Fibroblast of lung (primary cell): ENCODE measurements around the gene FOXM1. TPM values are rescaled to one million over a fixed set of nuclear protein-coding genes. Genes with fewer than 3 reads are reported as not detected.

ENCODE experiments used
- DNase-seq, 2 donors: peaks; one replicate each; pipeline versions ENCODE4 v3.0.0 to v3.0.0-alpha.2; 2010; ENCODE audit warnings: low read depth in 2 of 2
- H2AFZ ChIP-seq: 2 replicates; pipeline ENCODE4 v1.5.1; 2012; ENCODE audit warnings: low read length, control low read depth, inconsistent platforms
- H3K27ac ChIP-seq: 2 replicates; pipeline ENCODE4 v1.5.1; 2011; ENCODE audit warnings: low read length, control low read depth; ENCODE audit not compliant: insufficient read depth
- H3K27me3 ChIP-seq: 2 replicates; pipeline ENCODE4 v1.5.1; 2011; ENCODE audit warnings: mild to moderate bottlenecking, low read length; ENCODE audit not compliant: control insufficient read depth, insufficient read depth
- H3K36me3 ChIP-seq: 2 replicates; pipeline ENCODE4 v1.5.1; 2011; ENCODE audit warnings: low read length; ENCODE audit not compliant: control insufficient read depth, insufficient read depth
- H3K4me1 ChIP-seq: 2 replicates; pipeline ENCODE4 v1.5.1; 2011; ENCODE audit warnings: low read length; ENCODE audit not compliant: control insufficient read depth, insufficient read depth; ENCODE audit errors: extremely low read depth
- H3K4me2 ChIP-seq: 2 replicates; pipeline ENCODE4 v1.5.1; 2011; ENCODE audit warnings: low read length, control low read depth; ENCODE audit not compliant: insufficient read depth; ENCODE audit errors: extremely low read depth
- H3K4me3 ChIP-seq, 4 experiments: fragments of 200-600 bp in 1 of 4; sonication (generic) in 1 of 4; replicated peaks in 1 of 4; 2 replicates each; pipeline ENCODE4 v1.5.1; 2011 to 2016; ENCODE audit warnings: low read length in 4 of 4, low read depth in 3 of 4, mild to moderate bottlenecking in 3 of 4, control low read depth in 2 of 4, inconsistent platforms in 1 of 4, mixed read lengths in 1 of 4; ENCODE audit not compliant: insufficient read depth in 1 of 4; ENCODE audit errors: control extremely low read depth in 1 of 4
- H3K79me2 ChIP-seq: 2 replicates; pipeline ENCODE4 v1.5.1; 2012; ENCODE audit warnings: mild to moderate bottlenecking, low read length, inconsistent platforms; ENCODE audit not compliant: control insufficient read depth, insufficient read depth
- H3K9ac ChIP-seq: 2 replicates; pipeline ENCODE4 v1.5.1; 2011; ENCODE audit warnings: mild to moderate bottlenecking, low read length, control low read depth; ENCODE audit not compliant: insufficient read depth
- H3K9me3 ChIP-seq: 2 replicates; pipeline ENCODE4 v1.5.1; 2012; ENCODE audit warnings: low read depth, low read length; ENCODE audit not compliant: control insufficient read depth, insufficient read depth
- H4K20me1 ChIP-seq: 2 replicates; pipeline ENCODE4 v1.5.1; 2011; ENCODE audit warnings: low read length; ENCODE audit not compliant: control insufficient read depth, insufficient read depth; ENCODE audit errors: extremely low read depth
- EZH2 ChIP-seq: IDR thresholded peaks from 2 replicates; pipeline ENCODE4 v1.5.1; 2012; ENCODE audit warnings: low read length, control low read depth, mild to moderate bottlenecking; ENCODE audit errors: missing control alignments
- polyA plus RNA-seq, 2 donors: library from polyadenylated mRNA; depleted of rRNA in 1 of 2; stranded (reverse) in 1 of 2; unstranded in 1 of 2; fragments of >200 nt; gene quantifications; 2 replicates each; pipeline ENCODE4 v1.2.1, GENCODE V29; 2011 to 2012; ENCODE audit warnings: missing spikeins in 1 of 2
- total RNA-seq: library from RNA; depleted of rRNA; stranded (reverse); fragments of >200 nt; gene quantifications from 2 replicates; pipeline ENCODE4 v1.2.1, GENCODE V29; 2014
- TF ChIP-seq, protein P1 (sequence below), 2 donors: IDR thresholded peaks in 1 of 2; conservative IDR thresholded peaks in 1 of 2; 1 replicate in 1 of 2; 2 replicates in 1 of 2; pipeline ENCODE4 v1.5.1; 2011 to 2012; ENCODE audit warnings: low read length in 2 of 2, control low read depth in 1 of 2, inconsistent platforms in 1 of 2, low read depth in 1 of 2, mild to moderate bottlenecking in 1 of 2

FOXM1 gene
- total and polyA plus RNA-seq, 2 donors (not counting 1 experiment from before 2014, with no cell fraction given), result 7.3 to 14.6 TPM

DNA sequence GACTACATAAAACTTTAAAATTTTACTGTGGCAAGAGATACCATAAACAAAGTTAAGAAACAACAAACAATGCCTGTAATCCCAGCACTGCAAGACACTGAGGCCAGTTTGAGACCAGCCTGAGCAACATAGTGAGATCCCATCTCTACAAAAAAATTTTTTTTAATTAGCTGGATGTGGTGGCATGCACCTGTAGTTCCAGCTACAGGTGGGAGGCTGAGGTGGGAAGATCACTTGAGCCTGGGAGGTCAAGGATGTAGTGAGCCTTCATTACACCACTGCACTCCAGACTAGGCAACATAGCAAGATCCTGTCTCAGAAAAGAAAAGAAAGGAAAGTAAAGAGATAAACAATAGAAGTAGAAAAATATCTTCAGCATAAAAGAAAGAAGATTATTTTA lies 16.8 kb downstream of the FOXM1 start:
- Histone ChIP-seq H3K27me3 (no peaks in the 10 kb centered on the region), H3K9ac (no peak overlapping the region), H3K27ac (no peak overlapping the region), H3K4me1 (peaks cover 2% of the 10 kb centered on the region), H3K9me3 (no peaks in the 10 kb centered on the region), H4K20me1 (no peaks in the 10 kb centered on the region), H2AFZ (no peak overlapping the region), H3K4me3 (no peak overlapping the region), H3K4me2 (no peak overlapping the region), H3K36me3 (peaks cover 4% of the 10 kb centered on the region), H3K79me2 (no peaks in the 10 kb centered on the region)
- TF ChIP-seq, protein P1, sequence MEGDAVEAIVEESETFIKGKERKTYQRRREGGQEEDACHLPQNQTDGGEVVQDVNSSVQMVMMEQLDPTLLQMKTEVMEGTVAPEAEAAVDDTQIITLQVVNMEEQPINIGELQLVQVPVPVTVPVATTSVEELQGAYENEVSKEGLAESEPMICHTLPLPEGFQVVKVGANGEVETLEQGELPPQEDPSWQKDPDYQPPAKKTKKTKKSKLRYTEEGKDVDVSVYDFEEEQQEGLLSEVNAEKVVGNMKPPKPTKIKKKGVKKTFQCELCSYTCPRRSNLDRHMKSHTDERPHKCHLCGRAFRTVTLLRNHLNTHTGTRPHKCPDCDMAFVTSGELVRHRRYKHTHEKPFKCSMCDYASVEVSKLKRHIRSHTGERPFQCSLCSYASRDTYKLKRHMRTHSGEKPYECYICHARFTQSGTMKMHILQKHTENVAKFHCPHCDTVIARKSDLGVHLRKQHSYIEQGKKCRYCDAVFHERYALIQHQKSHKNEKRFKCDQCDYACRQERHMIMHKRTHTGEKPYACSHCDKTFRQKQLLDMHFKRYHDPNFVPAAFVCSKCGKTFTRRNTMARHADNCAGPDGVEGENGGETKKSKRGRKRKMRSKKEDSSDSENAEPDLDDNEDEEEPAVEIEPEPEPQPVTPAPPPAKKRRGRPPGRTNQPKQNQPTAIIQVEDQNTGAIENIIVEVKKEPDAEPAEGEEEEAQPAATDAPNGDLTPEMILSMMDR (conservative IDR thresholded peaks at IDR 0.05 in 1 of 2, IDR thresholded peaks at IDR 0.05 in 1 of 2; ENCODE audit: low read depth in 1 of 2, low read length in 2 of 2), result no peak
- TF ChIP-seq EZH2, result no peak
- DNase-seq, result no peak

DNA sequence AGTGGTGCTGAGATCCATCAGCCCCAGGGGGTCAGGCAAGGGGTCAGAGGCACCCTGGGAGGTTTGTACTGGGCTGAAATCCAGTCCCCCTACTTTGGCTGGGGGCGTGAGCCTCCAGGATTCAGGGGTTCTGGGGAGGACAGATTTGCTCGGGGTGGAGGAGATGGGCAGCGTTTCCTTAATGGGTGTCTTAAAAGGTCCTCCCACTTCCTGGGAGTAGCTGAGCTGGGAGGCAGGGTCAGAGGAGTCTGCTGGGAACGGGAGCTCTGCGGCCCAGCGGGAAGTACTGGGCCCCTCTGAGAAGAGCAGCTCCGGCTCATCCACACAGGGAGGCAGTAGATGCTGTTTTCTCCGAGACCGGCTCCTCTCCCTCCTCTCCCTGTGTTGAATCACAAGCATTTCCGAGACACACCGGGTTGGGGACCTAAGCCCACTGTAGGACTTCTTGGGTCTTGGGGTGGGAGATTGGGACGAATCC lies 18.0 kb downstream of the FOXM1 start:
- DNase-seq, result no peak
- H4K20me1 ChIP-seq, result no peaks in the 10 kb centered on the region
- no peaks in the 10 kb centered on the region for H3K79me2 ChIP-seq
- no peak overlapping the region for H3K9ac ChIP-seq
- H3K4me2 ChIP-seq, result no peak overlapping the region
- H3K4me3 ChIP-seq, result no peak overlapping the region
- no peak for TF ChIP-seq EZH2
- TF ChIP-seq, protein P1 (conservative IDR thresholded peaks at IDR 0.05 in 1 of 2, IDR thresholded peaks at IDR 0.05 in 1 of 2; ENCODE audit: low read depth in 1 of 2, low read length in 2 of 2), result no peak
- no peak overlapping the region for H3K27ac ChIP-seq
- H3K36me3 ChIP-seq, result no peaks in the 10 kb centered on the region
- no peaks in the 10 kb centered on the region for H3K27me3 ChIP-seq
- no peaks in the 10 kb centered on the region for H3K9me3 ChIP-seq
- no peak overlapping the region for H2AFZ ChIP-seq
- H3K4me1 ChIP-seq, result peaks cover 2% of the 10 kb centered on the region

DNA sequence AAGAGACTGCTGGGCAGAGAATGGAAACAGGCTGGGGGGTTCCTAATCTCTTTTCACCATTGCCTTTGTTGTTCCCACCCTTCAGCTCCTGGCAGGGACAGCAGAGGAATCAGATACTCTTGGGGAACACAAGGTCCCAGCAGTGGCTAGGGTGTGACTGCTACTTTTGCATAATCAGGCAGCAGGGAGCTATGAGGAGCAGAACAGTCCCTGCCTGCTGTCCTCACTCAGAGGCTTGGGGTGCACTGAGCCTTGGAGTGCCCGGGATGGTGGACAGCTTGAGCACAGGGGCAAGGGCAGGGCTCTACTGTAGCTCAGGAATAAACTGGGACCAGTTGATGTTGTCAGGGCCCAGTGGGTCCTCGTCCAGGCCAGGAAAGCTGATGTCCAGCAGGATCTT lies 18.6 kb downstream of the FOXM1 start:
- no peak for DNase-seq
- Histone ChIP-seq H4K20me1 (no peaks in the 10 kb centered on the region), H3K9me3 (no peaks in the 10 kb centered on the region), H3K4me3 (no peak overlapping the region), H3K27ac (no peak overlapping the region), H3K4me1 (peaks cover 3% of the 10 kb centered on the region), H3K36me3 (no peaks in the 10 kb centered on the region), H3K79me2 (no peaks in the 10 kb centered on the region), H3K4me2 (no peak overlapping the region), H3K27me3 (no peaks in the 10 kb centered on the region), H2AFZ (no peak overlapping the region), H3K9ac (no peak overlapping the region)
- TF ChIP-seq EZH2, result no peak
- TF ChIP-seq, protein P1 (conservative IDR thresholded peaks at IDR 0.05 in 1 of 2, IDR thresholded peaks at IDR 0.05 in 1 of 2; ENCODE audit: low read depth in 1 of 2, low read length in 2 of 2), result no peak
